DOHH2 (cell line): Measurements from ENCODE around the gene SETD3.

Source experiments
- EZH2phosphoT487 ChIP-seq: fragments of 200-600 bp; sonication (generic); IDR thresholded peaks from 2 replicates; pipeline ENCODE4 v1.6.1; 2017; ENCODE audit warnings: borderline replicate concordance, mild to moderate bottlenecking, antibody characterized with exemption, low read length, moderate library complexity, mixed read lengths
- TF ChIP-seq, protein P1 (sequence below): fragments of 200-600 bp; sonication (generic); IDR thresholded peaks from one replicate; pipeline ENCODE4 v1.5.1; 2014; ENCODE audit warnings: antibody characterized with exemption, mild to moderate bottlenecking, low read depth, low read length; ENCODE audit not compliant: poor library complexity, severe bottlenecking

DNA sequence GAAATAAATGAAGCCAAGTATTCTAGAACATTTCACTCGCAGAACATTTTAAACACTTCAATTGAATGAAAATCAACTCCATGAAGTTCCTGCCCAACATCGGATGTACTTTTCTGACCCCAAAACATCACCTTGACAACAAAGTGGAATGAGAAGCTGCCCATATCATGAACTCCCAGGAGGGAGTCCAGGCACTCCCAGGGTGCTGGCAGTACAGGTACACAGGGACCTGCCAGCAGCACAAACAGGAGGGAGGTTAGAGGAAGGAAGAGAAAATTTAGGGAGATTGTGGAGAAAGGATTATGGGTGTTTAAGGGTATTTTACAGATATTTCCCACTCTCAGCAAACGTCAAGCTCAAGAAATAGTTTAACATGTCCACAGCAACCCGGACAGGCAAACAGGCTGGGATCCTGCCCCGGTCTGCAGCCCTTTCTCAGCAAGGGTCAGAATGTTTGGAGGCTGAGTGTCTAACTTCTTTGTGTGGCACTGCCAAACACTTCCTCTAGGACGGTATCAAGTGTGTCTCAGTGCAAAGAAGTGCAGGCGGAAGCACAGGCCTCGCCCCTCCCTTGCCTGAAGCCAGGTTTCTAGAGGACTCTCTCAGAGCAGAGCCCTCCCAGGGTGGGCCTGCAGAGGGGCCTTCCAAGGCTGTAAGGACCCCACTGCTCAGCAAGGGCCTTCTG lies 72.2 kb downstream of the SETD3 start:
- TF ChIP-seq, protein P1, sequence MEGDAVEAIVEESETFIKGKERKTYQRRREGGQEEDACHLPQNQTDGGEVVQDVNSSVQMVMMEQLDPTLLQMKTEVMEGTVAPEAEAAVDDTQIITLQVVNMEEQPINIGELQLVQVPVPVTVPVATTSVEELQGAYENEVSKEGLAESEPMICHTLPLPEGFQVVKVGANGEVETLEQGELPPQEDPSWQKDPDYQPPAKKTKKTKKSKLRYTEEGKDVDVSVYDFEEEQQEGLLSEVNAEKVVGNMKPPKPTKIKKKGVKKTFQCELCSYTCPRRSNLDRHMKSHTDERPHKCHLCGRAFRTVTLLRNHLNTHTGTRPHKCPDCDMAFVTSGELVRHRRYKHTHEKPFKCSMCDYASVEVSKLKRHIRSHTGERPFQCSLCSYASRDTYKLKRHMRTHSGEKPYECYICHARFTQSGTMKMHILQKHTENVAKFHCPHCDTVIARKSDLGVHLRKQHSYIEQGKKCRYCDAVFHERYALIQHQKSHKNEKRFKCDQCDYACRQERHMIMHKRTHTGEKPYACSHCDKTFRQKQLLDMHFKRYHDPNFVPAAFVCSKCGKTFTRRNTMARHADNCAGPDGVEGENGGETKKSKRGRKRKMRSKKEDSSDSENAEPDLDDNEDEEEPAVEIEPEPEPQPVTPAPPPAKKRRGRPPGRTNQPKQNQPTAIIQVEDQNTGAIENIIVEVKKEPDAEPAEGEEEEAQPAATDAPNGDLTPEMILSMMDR: no peak
- no peak for TF ChIP-seq EZH2phosphoT487
